Activated CD8-positive, alpha-beta memory T cell treated with anti-CD3 and anti-CD28 coated beads, Interleukin-2, amount 50 U/mL, for 24 hours (primary cell): ENCODE measurements around the gene MRPL33.

Source experiments
- DNase-seq: peaks from one replicate; pipeline ENCODE4 v3.0.0-alpha.2; 2020; ENCODE audit errors: extremely low read depth

Gene MRPL33

DNA sequence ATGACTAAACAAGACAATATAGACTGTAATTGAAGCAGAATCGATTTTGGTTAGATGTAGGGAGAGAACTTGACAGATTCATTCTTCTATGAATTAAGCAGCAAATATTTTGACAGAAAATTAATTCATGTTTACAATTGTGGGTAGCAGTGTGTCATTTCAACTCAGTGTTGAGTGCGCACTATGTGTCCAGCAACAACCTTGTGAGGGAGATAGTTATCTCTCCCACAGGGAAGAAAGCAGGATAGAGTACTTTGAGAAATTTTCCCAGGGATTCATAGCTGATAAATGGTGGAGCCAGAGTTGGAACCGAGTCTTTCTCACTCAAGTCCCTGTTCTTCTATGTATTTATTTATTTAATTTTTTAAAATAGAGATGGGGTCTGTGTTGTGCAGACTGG is 5.2 kb downstream of the MRPL33 start:
- no peak for DNase-seq

DNA sequence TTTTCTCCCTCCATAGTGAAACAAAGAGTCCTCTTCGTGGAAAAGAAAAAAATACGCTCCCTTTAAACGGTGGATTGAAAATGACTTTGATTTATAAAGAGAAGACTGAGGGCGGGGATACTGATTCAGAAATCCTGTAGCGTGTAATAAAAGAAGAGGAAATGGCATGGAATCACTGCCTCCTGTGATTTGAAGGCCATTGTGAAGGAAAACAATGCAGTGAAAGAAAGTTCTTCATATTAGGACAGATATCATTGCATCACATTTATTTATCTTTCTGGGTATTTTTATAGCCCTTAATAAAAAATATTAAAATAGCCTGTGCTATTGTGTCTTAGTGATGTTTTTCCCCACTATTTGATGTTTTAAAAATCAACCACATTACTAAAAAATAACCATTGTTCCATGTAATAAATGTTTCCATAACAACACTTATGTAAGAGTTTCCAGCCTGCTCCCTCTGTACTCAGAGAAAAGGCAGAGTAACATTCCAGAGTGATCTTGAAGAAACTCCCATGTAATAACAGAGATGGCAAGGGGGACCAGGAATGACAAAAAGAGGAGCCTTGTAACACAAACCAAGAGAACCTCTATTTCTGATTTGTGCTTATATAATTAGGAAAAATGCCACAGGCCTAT is 8.0 kb downstream of the MRPL33 start:
- no peak for DNase-seq

DNA sequence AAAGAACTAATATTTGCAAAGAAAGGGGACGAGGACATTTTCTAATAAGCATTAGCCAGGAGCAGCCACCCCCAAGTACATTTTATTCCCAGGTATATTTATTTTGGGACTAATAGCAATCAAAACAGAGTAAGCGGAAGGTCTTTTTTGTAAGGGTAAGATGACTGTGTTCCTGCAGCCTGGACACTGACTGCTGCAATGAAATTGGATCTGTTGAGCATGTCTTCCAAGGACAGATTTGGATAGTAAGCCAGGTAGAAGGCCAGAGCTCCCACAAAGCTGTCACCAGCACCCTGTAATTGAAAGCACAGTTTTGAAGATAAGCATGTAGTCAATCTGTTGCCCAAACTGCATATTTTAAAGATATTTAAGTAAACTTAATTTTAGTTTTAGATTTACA is 10.0 kb downstream of the MRPL33 start:
- no peak for DNase-seq

DNA sequence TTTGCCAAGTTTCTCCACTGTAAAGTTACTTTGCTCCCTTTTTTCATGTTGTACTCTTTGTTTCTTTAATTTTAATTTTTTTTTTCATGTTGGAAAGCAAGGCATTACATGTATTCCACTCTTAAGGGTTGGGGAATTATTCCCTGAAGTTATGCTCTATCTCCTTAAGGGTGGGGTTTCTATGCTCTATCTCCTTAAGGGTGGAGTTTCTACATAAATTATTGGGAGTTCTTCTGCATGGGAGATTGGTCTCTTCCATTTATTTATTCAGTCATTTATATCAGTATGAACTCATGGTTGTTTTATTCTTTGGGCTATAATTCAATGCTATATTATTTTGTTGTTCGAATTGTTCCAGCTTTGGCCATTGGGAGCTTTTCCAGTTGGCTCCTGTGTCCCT is 11.2 kb downstream of the MRPL33 start:
- DNase-seq, result no peak

DNA sequence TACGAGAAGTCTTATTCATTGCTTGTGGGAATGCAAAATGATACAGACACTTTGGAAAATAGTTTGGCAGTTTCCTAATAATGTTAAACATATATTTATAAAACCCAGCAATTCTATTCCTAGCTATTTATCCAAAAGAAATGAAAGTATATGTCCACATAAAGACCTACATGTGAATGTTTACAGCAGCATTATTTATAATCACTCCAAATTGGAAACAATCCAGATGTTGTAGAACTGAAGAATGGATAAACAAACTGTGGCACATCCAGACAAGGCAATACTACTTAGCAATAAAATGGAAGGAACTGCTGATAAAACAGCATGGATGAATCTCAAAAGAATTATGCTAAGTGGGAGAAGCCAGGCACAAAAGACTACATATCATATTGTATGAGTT is 19.3 kb downstream of the MRPL33 start:
- no peak for DNase-seq

DNA sequence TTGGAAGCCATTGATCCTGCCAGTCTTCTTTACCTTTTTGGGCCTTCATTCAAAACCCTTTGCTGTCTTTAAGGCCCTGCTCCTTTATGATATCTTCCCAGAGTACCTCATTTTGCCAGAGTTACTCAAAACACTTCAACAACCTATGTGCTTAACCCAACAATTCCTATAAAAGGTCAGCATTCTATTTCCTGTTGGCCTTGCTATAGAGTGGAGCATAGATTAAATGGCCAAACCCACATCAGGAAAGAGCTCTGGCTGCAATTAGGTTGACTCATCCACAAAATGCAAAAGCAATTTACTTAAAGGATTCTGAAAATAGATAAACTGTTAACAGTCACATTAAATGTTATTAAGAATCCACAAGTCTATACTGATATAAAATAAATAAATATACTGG is 21.2 kb downstream of the MRPL33 start:
- no peak for DNase-seq

DNA sequence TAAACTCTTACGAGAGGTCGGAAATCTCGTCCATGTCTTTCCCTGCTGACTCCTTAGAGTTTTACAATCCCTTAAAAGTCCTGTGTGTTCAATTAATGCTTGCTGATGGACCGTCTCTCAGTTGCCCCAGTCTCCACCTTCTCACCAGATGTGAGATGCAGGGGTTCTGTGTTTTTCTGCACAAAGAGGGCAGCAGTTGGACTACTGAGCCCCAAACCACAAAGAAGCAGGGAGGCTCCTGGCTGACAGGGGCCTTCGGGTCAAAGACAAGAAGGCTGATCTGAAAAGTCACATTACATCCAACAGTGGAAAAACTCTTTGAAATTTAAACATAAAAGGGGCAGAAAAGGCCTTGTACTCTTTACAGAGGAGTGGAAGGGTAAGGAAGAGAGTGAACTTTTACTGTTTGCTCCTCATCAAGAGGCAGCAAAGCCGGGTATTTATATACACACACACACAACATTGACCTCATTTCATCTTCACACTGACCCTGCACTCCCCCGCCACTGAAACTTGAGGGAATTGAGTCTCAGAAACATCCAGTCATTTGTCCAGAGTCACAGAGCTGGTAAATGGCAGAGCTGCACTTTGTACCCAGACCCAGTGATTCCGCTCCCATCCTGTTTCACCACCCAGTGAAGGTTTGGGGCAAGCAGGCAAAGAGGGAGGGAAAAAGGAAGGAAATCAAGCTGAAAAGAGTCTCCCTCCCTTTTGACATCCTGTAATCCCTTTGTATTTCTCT is 23.7 kb downstream of the MRPL33 start:
- DNase-seq, result no peak

DNA sequence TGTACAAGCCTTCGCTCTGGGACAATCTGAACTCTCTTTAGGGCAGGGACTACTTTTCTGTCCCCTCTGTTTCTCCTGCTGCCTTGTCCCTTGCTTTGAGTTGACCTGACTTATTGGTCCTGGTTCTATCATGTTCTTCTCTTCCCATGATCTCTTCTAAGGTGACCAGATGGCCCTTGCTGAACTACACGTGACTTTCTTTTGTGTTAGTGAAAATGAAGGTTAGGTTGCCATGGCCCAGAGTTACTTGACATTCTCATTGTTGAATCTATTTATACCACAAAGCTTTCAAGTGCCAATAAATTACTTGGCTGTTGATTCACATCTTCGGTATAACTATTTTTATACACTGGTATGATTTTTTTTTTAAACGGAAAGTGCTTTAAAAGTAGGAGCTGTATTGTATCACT is 24.4 kb downstream of the MRPL33 start:
- DNase-seq, result no peak

DNA sequence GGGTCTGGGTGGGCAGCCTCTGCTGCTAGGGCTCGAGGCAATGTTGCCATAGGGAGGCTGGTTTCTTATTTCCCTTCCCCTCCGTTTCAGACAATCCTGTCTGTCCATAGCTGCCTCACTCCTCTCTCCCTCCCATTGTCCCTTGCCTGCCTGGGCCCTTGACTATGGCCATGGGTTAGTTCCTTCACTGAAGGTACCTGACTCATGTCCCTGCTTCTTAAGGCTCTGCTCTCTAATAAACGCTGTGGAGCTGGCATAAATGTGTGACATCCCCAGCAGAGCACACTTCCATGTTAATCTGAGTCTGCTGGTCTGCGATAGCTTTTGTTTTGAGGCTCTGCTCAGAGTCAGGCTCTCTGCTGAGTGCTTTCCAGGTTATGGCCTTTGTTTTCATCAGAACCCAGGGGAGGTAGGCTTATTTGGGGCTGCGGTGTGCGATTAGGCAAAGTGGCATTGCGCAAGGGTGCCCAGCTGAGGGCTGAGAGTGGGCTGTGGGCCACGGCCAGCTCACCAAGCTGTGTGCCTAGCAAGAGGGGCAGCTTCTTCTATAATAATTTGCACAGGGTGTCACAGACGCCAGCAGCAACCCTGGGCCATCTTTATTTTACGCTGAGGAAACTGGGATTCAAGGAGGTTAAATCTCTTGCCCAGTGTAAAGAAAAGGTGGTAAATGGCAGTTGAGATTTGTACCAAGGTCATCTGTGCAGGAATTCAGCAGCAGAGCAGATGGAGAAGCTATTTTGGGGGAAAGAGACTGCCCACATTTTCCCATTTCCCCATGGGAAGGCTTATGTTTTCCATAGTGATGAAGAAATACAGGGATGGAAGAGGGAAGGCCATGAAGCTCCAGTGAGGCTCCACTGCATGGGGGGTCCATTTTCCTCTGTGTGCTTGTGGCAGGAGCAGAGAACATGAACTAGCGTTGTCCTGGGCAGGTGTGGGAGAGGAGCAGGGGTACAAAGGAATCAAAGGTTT is 25.6 kb downstream of the MRPL33 start:
- no peak for DNase-seq

DNA sequence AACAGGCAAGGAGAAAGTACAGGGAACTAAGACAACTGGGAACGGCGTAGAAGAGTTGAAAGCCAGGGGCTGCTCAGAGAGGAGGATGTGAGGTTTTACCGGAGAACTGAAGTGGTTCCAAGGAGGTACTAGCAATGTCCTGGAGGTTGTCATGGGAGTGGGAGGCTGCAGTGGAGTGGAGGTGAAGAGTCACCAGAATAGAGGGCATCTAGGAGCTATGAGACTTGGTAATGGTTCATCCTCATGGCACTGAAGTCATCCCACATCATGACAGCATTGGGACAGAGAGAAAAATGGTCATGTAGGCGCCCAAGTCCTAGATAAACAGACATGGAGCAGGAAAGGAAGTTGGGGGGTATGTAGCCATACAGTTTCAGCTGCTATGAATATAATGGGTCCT is 26.3 kb downstream of the MRPL33 start:
- DNase-seq, result no peak

DNA sequence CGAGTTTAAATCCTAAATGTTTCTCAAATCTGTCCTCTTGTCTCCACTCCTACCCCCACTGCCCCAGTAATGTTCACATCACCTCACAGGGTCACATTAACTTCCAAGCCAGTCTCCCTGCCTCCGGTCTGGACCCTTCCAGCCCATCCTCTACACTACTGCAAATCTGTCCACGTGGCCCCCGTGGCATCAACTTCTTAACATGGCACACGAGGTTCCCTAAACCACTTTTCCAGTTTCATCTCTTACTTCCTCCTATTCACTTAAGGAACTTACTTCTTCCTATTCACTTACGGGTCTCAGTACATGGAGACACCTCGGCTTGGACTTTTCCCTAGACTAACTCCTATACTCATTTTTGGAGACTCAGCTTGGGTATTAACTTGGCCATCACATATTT is 27.0 kb downstream of the MRPL33 start:
- no peak for DNase-seq

DNA sequence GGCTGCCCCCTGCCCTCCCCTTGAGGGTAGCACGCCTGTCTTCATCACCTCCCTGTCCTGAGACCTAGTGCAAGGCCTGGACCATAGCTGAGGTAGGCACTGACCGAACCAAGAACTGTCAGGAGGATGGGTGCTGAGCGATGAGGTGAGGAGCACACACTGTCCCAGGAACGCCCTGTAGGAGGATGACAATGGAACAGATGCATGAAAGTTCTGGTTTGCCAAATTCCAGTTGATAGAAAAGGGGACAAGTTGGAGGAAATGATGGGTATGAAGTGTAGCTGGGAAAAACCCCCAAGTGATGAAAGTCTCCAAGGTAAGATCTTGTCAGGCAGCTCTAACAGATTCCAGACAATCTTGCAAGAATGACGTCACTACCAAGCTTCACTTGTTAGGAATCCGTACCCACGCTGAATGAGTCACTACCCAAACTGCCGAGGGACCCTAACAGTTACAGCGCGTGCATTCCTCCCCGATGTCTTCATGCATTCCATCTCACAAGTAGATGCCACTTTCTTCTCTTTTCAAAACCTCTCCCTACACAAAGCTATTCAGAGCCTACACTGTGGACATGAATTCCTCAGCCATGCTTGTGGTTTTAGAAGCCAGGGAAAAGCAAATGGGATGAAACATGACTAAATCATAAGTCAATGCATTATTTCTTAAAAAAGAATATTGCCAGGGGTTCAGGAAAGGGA is 27.6 kb downstream of the MRPL33 start:
- DNase-seq, result no peak

DNA sequence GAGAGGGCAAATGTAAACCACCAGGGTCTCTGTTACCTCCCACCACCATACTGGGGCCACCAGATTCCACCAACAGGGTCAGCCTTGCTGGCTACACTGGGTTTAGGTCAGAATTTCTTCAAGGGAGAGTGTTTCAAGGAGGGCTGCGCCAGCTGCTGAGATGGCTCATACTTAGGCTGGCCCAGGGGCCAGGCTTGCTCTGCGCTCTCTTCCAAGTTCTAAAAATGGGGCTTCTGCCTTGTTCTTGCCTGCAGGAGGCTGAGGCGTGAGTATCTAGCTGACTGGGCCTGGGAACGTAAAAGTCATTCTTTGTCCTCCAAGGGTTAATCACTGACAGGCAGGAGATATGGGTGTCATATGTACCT is 28.1 kb downstream of the MRPL33 start:
- DNase-seq, result no peak

DNA sequence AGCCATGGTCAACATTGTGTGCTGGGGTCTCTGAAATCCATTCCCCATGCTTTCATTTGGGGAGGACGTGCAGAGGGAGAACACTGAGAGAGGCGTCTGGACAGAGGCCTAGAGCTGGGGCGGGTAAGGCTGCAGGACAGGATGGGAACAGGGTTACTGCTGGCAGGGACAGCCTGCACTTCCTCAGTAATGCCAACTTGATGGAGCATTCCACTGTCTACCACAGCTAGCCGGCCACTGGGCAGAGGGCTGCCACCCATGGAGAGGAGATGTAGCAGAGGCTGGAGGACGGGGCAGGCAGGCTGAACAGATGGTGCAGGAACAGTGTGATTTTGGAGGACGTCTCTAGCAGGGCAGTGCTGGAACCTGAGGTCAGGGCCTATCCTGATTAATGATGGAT is 29.3 kb downstream of the MRPL33 start:
- DNase-seq, result no peak

DNA sequence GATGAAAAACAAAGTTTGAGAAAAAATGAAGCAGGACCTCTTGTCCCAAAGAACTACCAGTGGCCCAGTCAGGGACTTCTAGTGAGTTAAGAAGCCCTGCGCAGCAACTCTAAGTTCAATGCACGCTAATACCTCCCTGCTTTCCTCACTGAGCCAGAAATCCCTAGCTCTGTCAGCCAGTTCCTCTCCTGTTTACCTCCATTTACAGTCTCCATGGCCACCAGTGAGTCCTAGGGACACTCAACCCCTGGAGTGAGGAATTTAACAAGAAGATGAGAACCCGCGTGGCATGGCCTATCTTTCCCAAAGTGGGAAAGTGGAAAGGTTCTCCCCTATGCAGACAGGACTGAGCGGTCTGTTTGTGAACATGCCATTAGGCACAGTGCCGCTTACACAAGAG is 31.0 kb downstream of the MRPL33 start:
- no peak for DNase-seq

DNA sequence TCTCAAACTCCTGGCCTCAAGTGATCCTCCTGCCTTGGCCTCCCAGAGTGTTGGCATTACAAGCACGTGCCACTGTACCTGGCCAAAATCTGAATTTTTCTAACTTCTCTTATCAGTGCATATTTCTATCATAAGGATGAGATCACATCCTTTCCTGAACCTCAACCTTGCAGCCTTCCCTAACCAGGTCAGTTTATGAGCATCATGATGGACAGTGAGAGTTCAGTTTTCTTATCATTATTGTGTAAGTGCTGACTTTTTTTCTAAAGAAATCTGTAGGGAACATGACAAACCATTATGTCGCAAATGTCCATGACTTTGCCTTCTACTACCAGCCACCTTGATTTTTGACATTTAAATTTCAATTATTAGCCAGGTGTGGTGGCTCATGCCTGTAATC is 31.5 kb downstream of the MRPL33 start:
- DNase-seq, result no peak

DNA sequence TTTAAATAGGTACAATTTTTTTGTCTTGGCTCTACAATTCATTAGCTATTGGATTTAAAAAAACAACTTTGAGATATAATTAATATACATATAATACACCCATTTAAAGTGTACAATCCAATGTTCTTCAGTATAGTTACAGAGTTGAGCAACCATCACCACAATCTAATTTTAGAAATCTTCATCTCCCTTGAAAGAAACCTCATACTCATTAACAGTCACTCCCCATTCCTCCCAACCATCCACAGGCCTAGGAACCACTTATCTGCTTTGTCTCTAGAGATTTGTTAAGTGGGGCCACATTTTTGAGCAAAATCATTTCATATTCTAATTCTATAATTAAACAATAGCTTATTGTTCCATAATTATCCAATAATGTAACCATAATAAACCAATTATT is 32.6 kb downstream of the MRPL33 start:
- DNase-seq, result no peak

DNA sequence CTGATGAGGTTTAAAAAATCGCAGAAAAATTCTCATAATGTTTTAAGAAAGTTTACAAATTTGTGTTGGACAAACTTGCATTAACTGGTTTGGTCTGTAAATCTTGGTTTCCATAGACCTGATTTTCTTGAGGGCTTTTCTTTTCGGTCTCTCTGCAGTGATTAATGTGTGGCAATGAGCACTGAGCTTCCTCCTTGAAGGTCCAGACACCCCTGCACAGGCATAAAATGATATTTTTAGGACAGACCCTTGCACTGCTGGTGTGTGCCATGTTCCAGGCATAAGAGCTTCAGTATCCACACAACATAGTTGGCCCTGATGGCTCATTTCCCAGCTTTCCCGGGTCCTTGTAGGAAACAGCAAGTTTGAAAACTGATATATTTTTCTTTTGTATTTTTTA is 33.7 kb downstream of the MRPL33 start:
- no peak for DNase-seq

DNA sequence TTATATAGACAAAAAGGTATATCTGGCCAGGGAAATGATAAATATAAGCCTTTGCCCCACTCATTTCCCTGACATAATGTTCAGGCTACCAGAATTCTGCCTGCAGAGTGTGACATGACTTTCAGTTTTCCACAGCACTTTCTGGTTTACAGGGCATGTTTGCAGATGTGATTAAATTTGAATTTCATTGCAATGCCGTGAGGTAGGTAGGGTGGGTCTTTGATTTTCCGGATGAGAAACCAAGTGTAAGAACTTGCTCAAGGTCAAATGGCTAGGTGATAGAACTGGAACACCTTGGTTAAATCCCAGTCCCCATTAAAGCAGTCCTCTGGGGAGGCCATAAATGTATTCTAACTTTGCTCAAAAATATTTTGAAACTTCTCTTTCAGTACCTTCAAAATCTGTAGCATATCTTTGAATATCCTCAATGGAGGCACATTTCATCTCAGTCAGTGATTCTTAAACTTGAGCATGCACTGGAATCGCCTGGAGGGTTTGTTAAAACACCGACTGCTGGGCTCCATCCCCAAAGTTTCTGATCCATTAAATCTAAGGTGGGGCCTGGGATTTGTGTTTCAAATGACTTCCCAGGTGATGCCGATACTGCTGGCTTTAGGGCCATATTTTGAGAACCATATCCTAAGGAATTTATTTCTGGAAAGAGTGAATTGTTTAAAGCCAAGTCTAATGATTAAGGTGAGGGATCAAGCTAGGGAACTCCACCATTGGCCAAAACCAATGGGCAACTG is 35.0 kb downstream of the MRPL33 start:
- no peak for DNase-seq

DNA sequence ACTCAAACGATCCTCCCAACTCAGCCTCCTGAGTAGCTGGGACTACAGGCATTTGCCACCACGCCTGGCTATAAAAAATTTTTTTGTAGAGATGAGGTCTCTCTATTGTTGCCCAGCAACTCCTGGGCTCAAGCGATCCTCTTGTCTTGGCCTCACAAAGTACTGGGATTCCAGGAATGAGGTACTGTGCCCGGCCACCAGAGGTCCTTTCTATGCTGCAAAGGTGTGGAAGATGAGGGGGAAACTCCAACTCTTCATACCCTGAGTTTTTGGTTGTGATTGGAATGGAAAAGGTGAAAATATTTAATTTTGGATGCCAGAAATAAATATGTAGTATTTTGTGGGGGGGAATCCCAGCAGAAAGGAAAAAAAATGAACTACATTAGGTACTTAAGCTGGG is 36.0 kb downstream of the MRPL33 start:
- no peak for DNase-seq

DNA sequence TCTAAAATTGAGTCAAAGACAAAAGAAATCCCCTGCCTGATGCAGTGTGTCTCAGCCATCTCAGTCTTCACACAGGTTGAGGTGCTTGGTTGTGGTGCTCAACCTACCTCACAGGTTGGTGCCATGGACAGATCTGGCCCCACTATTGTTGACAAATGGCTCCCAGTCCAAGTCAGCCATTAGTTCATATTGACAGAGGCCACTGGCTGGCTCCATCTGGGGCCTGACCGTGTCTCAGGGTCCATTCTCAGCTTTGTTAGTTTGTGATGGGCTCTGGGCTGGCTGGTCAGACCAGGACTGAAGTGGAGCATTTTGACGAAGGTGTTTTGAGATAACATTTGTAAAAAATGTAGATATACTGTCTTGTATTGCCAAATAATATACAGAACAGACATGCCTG is 36.9 kb downstream of the MRPL33 start:
- DNase-seq, result no peak
